GM12891 (cell line): ENCODE measurements around the gene ARID2.

Experiments
- DNase-seq: peaks from one replicate; pipeline ENCODE4 v3.0.0; 2011; ENCODE audit warnings: low spot score; ENCODE audit not compliant: insufficient read length
- FAIRE-seq: peaks from 2 replicates; lab custom pipeline; 2011; peaks lifted over from hg19 to GRCh38; lab: Jason Lieb, UNC
- PAX5 ChIP-seq: IDR thresholded peaks from 2 replicates; pipeline ENCODE4 v1.6.1; 2011; ENCODE audit warnings: low read length, moderate library complexity, mild to moderate bottlenecking; ENCODE audit not compliant: insufficient read depth, severe bottlenecking
- POLR2A ChIP-seq: IDR thresholded peaks from 2 replicates; pipeline ENCODE4 v1.6.1; 2011; ENCODE audit warnings: low read depth, low read length, control low read depth
- POLR2AphosphoS5 ChIP-seq: IDR thresholded peaks from 2 replicates; pipeline ENCODE4 v1.6.1; 2011; ENCODE audit warnings: low read depth, low read length, control low read depth
- POU2F2 ChIP-seq: IDR thresholded peaks from 2 replicates; pipeline ENCODE4 v1.6.1; 2011; ENCODE audit warnings: low read depth, mild to moderate bottlenecking, control low read depth, low read length, moderate library complexity
- SPI1 ChIP-seq: IDR thresholded peaks from 2 replicates; pipeline ENCODE4 v1.6.1; 2011; ENCODE audit warnings: low read depth, low read length, control low read depth
- TAF1 ChIP-seq: IDR thresholded peaks from 2 replicates; pipeline ENCODE4 v1.6.1; 2011; ENCODE audit warnings: low read depth, low read length, control low read depth

ARID2 gene

DNA sequence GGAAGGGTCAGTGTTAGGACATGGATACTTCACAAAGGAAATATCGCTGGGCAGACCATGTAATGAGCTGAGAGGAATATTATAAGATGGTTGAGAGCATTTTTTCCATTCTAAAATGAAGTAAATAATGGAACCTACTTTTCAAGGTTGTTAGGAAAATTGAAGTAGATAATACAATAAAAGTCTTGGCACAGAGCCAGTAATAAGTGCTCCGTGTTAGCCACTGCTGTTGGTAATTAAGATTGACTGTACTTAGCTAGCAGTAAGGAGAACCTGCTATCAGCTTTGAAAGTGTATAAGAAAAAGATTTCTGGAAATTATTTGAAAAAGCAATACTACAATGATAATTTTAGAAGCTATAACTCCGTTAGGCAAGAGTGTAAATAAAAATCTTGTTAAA, 183.3 kb downstream of the ARID2 start:
- FAIRE-seq (no peak), DNase-seq (no peak)
- no peak for TF ChIP-seq PAX5
- TF ChIP-seq SPI1 = no peak
- no peak for TF ChIP-seq POU2F2
- TF ChIP-seq TAF1 = no peak
- no peak for TF ChIP-seq POLR2AphosphoS5

GRCh38 chr12:45913631-45914030, 184.1 kb downstream of the ARID2 start:
- DNase-seq (no peak), FAIRE-seq (no peak)
- TF ChIP-seq POLR2A = no peak
- no peak for TF ChIP-seq TAF1

DNA sequence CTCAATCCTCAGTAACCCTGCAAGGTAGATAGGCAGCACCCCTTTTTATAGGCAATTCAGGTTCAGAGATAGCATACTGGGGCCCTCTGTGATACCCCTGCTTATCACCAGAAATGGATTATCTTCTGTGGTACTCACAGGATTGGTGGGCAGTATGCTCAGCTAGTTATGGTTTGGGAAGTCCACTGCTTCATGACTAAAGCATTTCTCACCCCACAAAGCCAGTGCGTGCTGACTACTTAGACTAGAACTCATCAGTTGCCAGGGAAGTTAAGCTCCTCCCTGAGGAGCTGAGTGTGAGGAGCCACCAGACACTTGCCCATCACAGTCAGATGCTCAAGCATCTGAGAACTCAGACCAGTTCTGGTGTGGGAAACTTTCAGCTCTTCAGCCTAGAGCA, 184.6 kb downstream of the ARID2 start:
- DNase-seq (no peak), FAIRE-seq (no peak)
- TF ChIP-seq SPI1 (no peak), POLR2A (peak; percentile 29; the same call in 1 of the 2 replicates)

DNA sequence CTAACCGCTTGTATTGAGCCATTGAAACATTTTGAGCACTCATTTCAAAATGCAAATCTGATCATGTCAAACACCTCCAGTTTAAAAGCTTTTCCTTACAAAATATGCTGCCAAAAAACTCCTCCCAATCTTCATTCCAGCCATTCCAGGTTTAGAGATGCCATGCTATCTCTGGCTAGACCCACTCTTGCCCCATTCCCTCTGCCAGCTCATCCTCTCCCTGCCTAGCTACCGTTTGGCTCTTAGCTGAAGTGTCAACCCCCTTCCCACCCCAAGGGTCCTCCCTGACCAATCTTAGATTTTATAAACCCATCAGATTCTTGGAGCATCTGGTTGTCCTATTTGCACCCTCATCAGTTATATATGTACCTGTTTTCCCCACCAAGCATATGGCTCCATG, 185.9 kb downstream of the ARID2 start:
- no peak for TF ChIP-seq TAF1
- TF ChIP-seq POLR2A = no peak
- TF ChIP-seq POLR2AphosphoS5 = no peak
- TF ChIP-seq POU2F2 = no peak
- no peak for TF ChIP-seq PAX5
- no peak for TF ChIP-seq SPI1
- no peak for FAIRE-seq
- no peak for DNase-seq

- no peak for FAIRE-seq
- TF ChIP-seq PAX5 (no peak), POLR2AphosphoS5 (no peak), POLR2A (no peak), TAF1 (no peak), POU2F2 (no peak), SPI1 (no peak)
- DNase-seq = no peak
These were observed 189.3 kb downstream of the ARID2 start for GRCh38 chr12:45918818-45919217.

DNA sequence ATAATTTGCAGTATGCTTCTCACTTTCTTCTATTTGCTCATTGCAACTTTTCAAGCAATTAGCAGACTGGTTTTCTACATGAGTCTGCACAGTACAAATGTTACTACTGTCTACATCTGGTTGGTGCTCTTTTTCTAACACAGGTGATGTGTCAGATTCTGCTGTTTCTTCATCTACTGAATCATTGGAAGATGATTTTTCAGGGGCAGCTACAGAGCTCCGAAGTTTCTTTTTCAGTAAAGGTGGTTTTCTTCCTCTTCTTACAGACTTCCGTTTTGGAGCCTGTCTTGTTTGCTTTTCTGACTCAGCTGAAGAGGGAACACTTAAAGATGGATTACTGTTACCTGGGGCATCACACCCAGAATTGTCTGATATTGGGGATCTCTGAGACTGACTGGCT, 198.8 kb downstream of the ARID2 start:
- DNase-seq (no peak), FAIRE-seq (no peak)
- no peak for TF ChIP-seq POU2F2
- TF ChIP-seq POLR2A = no peak
- no peak for TF ChIP-seq TAF1
- no peak for TF ChIP-seq PAX5
- no peak for TF ChIP-seq POLR2AphosphoS5
- no peak for TF ChIP-seq SPI1

GRCh38 chr12:45930369-45930768, 200.9 kb downstream of the ARID2 start:
- TF ChIP-seq POLR2A (no peak), POU2F2 (no peak), PAX5 (no peak), TAF1 (no peak), SPI1 (no peak), POLR2AphosphoS5 (no peak)
- no peak for DNase-seq
- peak; percentile 13 for FAIRE-seq

- FAIRE-seq (no peak), DNase-seq (no peak)
- TF ChIP-seq POU2F2 = no peak
- TF ChIP-seq POLR2A = no peak
- no peak for TF ChIP-seq PAX5
- no peak for TF ChIP-seq POLR2AphosphoS5
- TF ChIP-seq SPI1 = no peak
- TF ChIP-seq TAF1 = no peak
These were observed 204.0 kb downstream of the ARID2 start for GRCh38 chr12:45933504-45933903.

GRCh38 chr12:45934956-45935355, 205.4 kb downstream of the ARID2 start:
- no peak for DNase-seq
- no peak for FAIRE-seq
- no peak for TF ChIP-seq POLR2AphosphoS5
- no peak for TF ChIP-seq TAF1
- no peak for TF ChIP-seq SPI1
- no peak for TF ChIP-seq POLR2A

GRCh38 chr12:45938566-45938965, 209.1 kb downstream of the ARID2 start:
- DNase-seq (no peak), FAIRE-seq (peak; percentile 66)
- TF ChIP-seq PAX5 (no peak), POLR2AphosphoS5 (no peak), SPI1 (no peak), POLR2A (no peak), TAF1 (no peak)
